GM18873 (cell line): ENCODE results near the gene HSBP1.

Experiments used
- ATAC-seq: cut with Tn5 transposase; IDR thresholded peaks from one replicate; pipeline ENCODE4 v1.9.1; 2021; ENCODE audit warnings: mild to moderate bottlenecking, moderate library complexity, moderate number of reproducible peaks; ENCODE audit not compliant: unreplicated experiment, low FRiP score

Gene HSBP1

GRCh38 chr16:83807710-83808572 is at the start of gene HSBP1:
Gene HSBP1 (plus strand): TSS chr16:83807978. CDS start chr16:83808077, 99 bp downstream.
- ATAC-seq, result peak; percentile 87

DNA sequence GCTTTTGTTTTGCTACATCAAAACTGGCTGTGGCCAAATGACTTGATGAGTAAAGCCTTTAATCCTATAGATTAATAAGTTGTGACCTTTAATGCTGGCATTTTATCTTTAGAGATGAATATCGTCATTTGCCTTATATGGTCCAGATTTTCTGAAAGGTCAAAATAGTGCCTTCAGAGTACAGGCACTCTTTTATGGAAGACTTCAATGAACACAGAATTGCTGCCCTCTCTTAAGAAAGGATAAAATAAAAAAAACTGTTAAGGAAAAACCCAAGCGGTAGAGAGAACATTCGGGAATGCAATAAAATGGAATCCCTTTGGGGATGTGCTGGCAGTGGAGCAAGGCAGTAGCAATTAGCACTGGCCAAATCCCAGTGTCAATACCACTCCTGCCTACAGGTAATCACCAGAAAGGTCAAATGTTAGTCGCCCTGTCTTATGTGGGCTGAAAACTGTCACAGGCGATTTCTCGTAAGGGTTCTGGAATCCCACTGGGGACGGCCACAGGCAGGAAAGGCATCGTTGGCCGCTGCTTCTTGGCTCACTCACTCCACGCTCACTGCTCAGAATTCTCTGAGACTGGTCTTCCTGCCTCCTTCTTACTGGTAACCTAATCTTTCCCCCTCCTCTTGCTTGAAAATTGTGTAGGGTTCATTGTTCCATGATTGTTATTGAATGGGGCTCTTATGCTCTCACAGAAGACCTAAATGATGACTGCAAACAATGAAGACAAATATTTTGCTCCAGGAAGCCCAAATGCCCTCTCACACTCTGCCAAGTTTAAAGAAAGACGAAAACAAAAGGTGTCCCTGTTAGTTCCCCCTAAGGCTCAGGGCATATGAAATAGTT is 45.4 kb upstream of the HSBP1 start:
- no peak for ATAC-seq

DNA sequence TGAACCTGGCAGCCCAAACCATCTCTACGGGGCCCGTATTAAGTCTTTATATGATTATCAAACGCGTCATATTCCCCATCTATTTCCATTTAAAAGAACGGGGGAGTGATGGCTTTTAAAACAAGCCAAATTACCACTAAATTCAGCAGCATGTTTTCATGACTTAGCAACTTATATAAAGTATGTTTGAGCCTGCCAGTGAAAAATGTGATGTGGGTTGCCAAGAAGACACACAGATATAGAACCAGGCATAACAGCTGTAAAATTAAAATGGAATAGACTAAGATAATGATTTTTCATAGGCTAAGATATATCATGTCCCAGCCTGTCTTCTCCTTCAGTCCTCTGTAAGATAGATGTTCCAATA is 44.8 kb upstream of the HSBP1 start:
- no peak for ATAC-seq

- no peak for ATAC-seq
These were observed 38.8 kb upstream of the HSBP1 start for GRCh38 chr16:83768986-83769385.

- ATAC-seq, result no peak
These were observed 38.3 kb upstream of the HSBP1 start for GRCh38 chr16:83769397-83770008.

GRCh38 chr16:83771306-83771942 is 36.4 kb upstream of the HSBP1 start:
- ATAC-seq, result no peak

DNA sequence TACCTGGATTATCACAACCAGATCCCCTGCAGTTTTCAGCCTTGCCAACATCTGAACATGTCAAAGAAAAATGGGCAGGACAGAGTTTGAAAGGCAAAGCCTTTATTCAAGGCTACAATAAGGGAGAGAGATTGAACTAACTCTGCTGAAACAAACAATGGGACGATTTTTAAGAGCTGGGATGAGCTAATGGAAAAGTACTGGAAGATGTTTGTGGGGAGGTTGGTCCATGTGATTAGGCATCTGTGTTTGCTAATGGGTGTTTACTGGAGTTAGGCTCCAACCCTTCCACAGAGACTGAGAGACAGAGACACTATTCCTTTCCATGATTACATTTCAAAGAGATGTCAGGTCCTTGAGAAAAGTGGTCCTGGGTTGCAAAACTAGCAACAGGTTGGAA is 35.0 kb upstream of the HSBP1 start:
- no peak for ATAC-seq

DNA sequence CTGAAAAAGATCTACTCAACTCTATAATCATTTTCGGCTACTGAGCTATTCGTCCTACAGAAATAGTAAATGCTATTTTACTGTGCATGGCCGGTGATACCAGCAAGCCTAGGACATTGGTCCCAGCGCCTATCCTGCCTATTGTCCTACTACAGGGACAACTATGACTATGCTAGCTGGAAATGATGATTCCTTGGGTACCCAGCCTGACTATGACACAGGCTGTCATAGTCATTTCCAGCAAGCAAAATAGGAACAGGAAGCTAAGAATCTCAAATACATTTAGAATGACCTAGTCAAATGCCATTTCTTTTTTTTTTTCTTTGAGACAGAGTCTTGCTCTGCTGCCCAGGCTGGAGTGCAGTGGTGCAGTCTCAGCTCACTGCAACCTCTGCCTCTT is 33.7 kb upstream of the HSBP1 start:
- ATAC-seq, result no peak

- no peak for ATAC-seq
These were observed 30.8 kb upstream of the HSBP1 start for GRCh38 chr16:83776944-83777343.

DNA sequence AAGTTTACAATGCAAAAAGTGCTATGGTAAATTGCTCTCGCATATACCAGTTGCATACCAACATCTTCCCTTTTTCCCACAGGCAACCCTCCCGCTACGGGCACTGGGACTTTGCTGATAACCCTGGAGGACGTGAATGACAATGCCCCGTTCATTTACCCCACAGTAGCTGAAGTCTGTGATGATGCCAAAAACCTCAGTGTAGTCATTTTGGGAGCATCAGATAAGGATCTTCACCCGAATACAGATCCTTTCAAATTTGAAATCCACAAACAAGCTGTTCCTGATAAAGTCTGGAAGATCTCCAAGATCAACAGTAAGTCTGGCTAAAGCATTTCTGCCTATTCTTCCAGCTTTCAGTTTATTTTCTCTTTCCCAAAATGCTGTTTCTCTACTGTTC is 27.9 kb upstream of the HSBP1 start:
- ATAC-seq, result no peak

DNA sequence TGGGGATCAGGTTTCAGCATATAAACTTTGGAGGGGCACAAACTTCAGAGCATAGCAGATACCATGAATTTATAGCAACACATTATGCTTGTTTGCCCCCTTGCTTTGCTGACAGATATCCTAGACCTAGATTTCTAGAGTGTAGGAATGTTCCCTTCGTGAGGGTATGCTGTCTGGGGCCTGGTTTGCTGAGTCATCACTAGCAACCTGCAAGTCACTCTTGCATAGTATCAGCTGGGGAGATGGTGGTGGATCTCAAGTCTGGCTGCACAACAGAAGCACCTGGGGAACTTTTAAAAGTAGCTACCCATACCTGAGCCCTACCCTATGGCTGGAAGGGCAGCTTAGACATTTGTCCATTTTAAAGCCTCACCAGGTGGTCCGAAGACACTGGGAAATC is 22.3 kb upstream of the HSBP1 start:
- no peak for ATAC-seq

- ATAC-seq, result no peak
These were observed 18.0 kb upstream of the HSBP1 start for GRCh38 chr16:83789642-83790401.

GRCh38 chr16:83791916-83792315 is 15.9 kb upstream of the HSBP1 start:
- ATAC-seq, result no peak

DNA sequence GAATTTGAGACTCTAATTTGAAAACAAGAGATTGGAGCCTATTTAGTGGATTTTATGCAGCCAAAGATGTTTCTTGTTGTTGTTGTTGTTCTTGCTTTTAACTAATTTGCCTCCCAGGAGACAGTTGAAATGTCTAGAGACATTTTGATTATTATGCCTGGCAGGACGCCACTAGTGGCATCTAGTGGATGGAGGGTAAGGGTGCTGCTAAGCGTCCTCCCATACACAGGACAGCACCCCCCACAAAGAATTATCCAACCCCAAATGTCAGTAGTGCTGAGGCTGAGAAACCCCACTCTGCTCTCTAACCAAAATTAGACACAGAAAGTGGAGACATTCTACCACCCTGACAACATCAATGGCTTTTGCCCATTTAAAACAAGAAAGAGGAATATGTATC is 15.4 kb upstream of the HSBP1 start:
- no peak for ATAC-seq

- no peak for ATAC-seq
These were observed 14.6 kb upstream of the HSBP1 start for GRCh38 chr16:83793179-83793578.

GRCh38 chr16:83794860-83795554 is 12.8 kb upstream of the HSBP1 start:
- no peak for ATAC-seq

- ATAC-seq, result no peak
These were observed 10.8 kb upstream of the HSBP1 start for GRCh38 chr16:83797013-83797412.

DNA sequence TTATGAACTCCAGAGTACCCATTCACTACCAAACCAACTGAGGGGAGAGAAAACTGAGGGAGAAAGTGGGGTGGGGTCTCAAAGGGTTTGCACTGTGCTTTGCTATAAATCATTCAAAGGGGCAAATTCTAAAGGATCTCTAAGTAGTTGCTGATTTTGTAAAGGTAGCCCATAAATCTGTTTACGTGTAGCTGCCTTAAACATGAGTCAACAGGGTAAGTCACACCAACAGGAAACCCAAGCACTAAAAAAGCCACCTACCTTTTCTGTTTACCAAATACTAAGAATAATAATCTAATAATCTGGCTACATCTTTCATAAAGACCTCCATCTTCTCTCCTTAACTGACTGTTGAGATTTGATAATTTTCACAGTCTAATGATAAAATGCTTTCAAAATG is 8.4 kb upstream of the HSBP1 start:
- ATAC-seq, result no peak

DNA sequence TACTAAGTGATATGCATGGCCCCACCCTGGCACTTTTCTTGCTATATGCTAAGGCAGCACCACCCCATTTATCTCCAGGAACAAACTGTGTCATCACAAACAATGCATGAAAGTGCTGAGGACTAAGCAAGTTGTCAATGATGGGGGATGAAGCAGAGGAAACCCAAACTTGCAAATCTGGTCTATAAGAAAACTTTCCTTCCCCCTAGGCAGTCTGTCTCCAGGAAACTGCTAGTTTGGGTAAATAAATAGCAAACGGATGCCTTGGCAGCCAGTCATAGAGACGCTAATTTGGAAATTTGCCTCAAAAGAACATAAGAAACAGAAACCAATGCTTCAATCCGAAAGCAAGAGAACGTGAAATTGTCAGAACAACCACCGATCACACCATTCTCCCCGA is 5.6 kb upstream of the HSBP1 start:
- ATAC-seq, result no peak
